SK-N-SH treated with all-trans-retinoic acid at 6 μM for 48 hours (cell line): ENCODE data around the gene PLD1.

Source experiments
- ARNTL ChIP-seq: fragments of 450-650 bp; formaldehyde crosslinking; IDR thresholded peaks from 2 replicates; pipeline ENCODE4 v1.5.0; 2020; ENCODE audit warnings: low read depth, mild to moderate bottlenecking, moderate library complexity, borderline replicate concordance
- CREB5 ChIP-seq: fragments of 250-450 bp; sonication (Bioruptor Pico); IDR thresholded peaks from 2 replicates; pipeline ENCODE4 v1.5.1; 2020; ENCODE audit warnings: low read depth, mild to moderate bottlenecking, moderate library complexity
- SNAI2 ChIP-seq: fragments of 250-450 bp; sonication (Bioruptor Pico); IDR thresholded peaks from 2 replicates; pipeline ENCODE4 v1.5.0; 2020; ENCODE audit warnings: mild to moderate bottlenecking, moderate library complexity
- ZC3H10 ChIP-seq: fragments of 250-450 bp; sonication (Bioruptor Pico); IDR thresholded peaks from 2 replicates; pipeline ENCODE4 v1.5.1; 2021; ENCODE audit warnings: mild to moderate bottlenecking, moderate library complexity
- ZFP3 ChIP-seq: fragments of 250-450 bp; sonication (Bioruptor Pico); IDR thresholded peaks from 2 replicates; pipeline ENCODE4 v1.5.0; 2020; ENCODE audit warnings: mild to moderate bottlenecking, moderate library complexity
- ZFP30 ChIP-seq: fragments of 450-650 bp; formaldehyde crosslinking; IDR thresholded peaks from 2 replicates; pipeline ENCODE4 v1.5.0; 2022; ENCODE audit warnings: mild to moderate bottlenecking, moderate library complexity
- ZNF565 ChIP-seq: fragments of 450-650 bp; formaldehyde crosslinking; conservative IDR thresholded peaks from 2 replicates; pipeline ENCODE4 v1.5.0; 2020; ENCODE audit warnings: low read depth, mild to moderate bottlenecking, moderate library complexity
- ZNF8 ChIP-seq: fragments of 450-650 bp; formaldehyde crosslinking; IDR thresholded peaks from 2 replicates; pipeline ENCODE4 v1.5.0; 2020; ENCODE audit warnings: mild to moderate bottlenecking, moderate library complexity

GRCh38 chr3:171598990-171599389, 211.3 kb downstream of the PLD1 start:
- TF ChIP-seq ZFP3 (CRISPR knock-in tag) (no peak), ZC3H10 (no peak), ARNTL (CRISPR knock-in tag) (no peak), SNAI2 (CRISPR knock-in tag) (no peak), CREB5 (CRISPR knock-in tag) (no peak), ZNF565 (CRISPR knock-in tag) (no peak), ZFP30 (CRISPR knock-in tag) (no peak), ZNF8 (CRISPR knock-in tag) (no peak)
